Amniotic epithelial cell (primary cell): ENCODE data around the gene RAD18.

Experiments used
- DNase-seq: peaks from one replicate; pipeline ENCODE4 v3.0.0-alpha.2; 2010; ENCODE audit warnings: low read depth

Gene RAD18

GRCh38 chr3:8964436-8965370 lies 1.4 kb upstream of the RAD18 start:
- peak; percentile 65 for DNase-seq

GRCh38 chr3:8962226-8962861 lies 928 bp downstream of the RAD18 start:
- no peak for DNase-seq

GRCh38 chr3:8959668-8960067 lies 3.6 kb downstream of the RAD18 start:
- DNase-seq: no peak

GRCh38 chr3:8954938-8955763 lies 8.1 kb downstream of the RAD18 start:
- DNase-seq: peak; percentile 82

GRCh38 chr3:8953313-8953712 lies 10.0 kb downstream of the RAD18 start:
- DNase-seq: no peak

GRCh38 chr3:8952130-8952529 lies 11.1 kb downstream of the RAD18 start:
- no peak for DNase-seq

GRCh38 chr3:8945890-8946600 lies 17.2 kb downstream of the RAD18 start:
- peak; percentile 82 for DNase-seq

GRCh38 chr3:8942746-8943488 lies 20.4 kb downstream of the RAD18 start:
- no peak for DNase-seq

GRCh38 chr3:8942115-8942514 lies 21.2 kb downstream of the RAD18 start:
- no peak for DNase-seq

GRCh38 chr3:8938021-8938420 lies 25.3 kb downstream of the RAD18 start:
- peak; percentile 56 for DNase-seq

GRCh38 chr3:8937064-8938020 lies 25.9 kb downstream of the RAD18 start:
- DNase-seq: peak; percentile 89

- DNase-seq: no peak
Observed at GRCh38 chr3:8932507-8932906, 30.8 kb downstream of the RAD18 start.

GRCh38 chr3:8931342-8931741 lies 31.9 kb downstream of the RAD18 start:
- no peak for DNase-seq

- DNase-seq: no peak
Observed at GRCh38 chr3:8929860-8930259, 33.4 kb downstream of the RAD18 start.

- no peak for DNase-seq
Observed at GRCh38 chr3:8914491-8914890, 48.8 kb downstream of the RAD18 start.

GRCh38 chr3:8911781-8912180 lies 51.5 kb downstream of the RAD18 start:
- no peak for DNase-seq

GRCh38 chr3:8909160-8909559 lies 54.1 kb downstream of the RAD18 start:
- DNase-seq: no peak

- no peak for DNase-seq
Observed at GRCh38 chr3:8903191-8903590, 60.1 kb downstream of the RAD18 start.

GRCh38 chr3:8900869-8901268 lies 62.4 kb downstream of the RAD18 start:
- DNase-seq: no peak

- DNase-seq: no peak
Observed at GRCh38 chr3:8899876-8900460, 63.3 kb downstream of the RAD18 start.
